ENCODE results near the gene SUMO3. TPM values are rescaled to one million over a fixed set of nuclear protein-coding genes. Genes with fewer than 3 reads are reported as not detected.

Gene SUMO3
- total and polyA plus RNA-seq, 2 experiments from 2014 or later = 90.8 to 103 TPM

DNA sequence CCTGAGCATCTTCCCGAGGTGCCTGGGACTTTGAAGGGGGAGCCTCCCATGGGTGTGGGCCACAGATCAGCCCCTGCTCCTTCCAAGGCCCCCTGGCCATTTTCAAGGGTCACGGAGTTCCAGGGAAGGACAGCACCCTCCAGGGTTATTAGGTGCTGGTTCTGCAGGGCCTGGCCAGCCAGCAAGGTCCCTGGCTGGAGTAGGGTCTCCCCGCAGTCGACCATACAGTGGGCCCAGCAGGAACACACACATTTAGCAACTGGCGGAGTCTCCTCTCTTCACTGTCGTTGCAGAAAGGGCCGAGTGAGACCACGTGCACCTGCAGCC, 17.7 kb upstream of the SUMO3 start:
- H3K4me1 ChIP-seq (ENCODE audit: insufficient read depth) = no peaks in the 10 kb centered on the region
- TF ChIP-seq REST (IDR thresholded peaks at IDR 0.05; ENCODE audit: unreplicated experiment) = no peak
- no peak for TF ChIP-seq ZNF114 (CRISPR knock-in tag; IDR thresholded peaks at IDR 0.05)
- no peak for TF ChIP-seq POLR2AphosphoS5 (IDR thresholded peaks at IDR 0.05; ENCODE audit: low read depth)
- TF ChIP-seq, protein P1, sequence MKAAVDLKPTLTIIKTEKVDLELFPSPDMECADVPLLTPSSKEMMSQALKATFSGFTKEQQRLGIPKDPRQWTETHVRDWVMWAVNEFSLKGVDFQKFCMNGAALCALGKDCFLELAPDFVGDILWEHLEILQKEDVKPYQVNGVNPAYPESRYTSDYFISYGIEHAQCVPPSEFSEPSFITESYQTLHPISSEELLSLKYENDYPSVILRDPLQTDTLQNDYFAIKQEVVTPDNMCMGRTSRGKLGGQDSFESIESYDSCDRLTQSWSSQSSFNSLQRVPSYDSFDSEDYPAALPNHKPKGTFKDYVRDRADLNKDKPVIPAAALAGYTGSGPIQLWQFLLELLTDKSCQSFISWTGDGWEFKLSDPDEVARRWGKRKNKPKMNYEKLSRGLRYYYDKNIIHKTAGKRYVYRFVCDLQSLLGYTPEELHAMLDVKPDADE (IDR thresholded peaks at IDR 0.05) = no peak
- no peak for TF ChIP-seq JUNB (IDR thresholded peaks at IDR 0.05; ENCODE audit: unreplicated experiment)
- no peak for TF ChIP-seq STAT1 (IDR thresholded peaks at IDR 0.05; ENCODE audit: unreplicated experiment)
- no peak for TF ChIP-seq NANOG (IDR thresholded peaks at IDR 0.05; ENCODE audit: borderline replicate concordance)
- TF ChIP-seq EZH2phosphoT487 (IDR thresholded peaks at IDR 0.05; ENCODE audit: unreplicated experiment) = no peak
- TF ChIP-seq CTCF (conservative IDR thresholded peaks at IDR 0.05; ENCODE audit: low read depth in 2 of 2) = no peak
- H2AFZ ChIP-seq = no peak overlapping the region
- no peaks in the 10 kb centered on the region for H3F3A ChIP-seq (replicated peaks; ENCODE audit: low read depth)
- no peaks in the 10 kb centered on the region for H3K9me2 ChIP-seq (ENCODE audit: insufficient read depth)
- Mint-ChIP-seq H3K27me3 (ENCODE audit: insufficient read depth, low read depth, poor library complexity) (peaks cover 6% of the 10 kb centered on the region), H3K36me3 (ENCODE audit: low read depth) (no peaks in the 10 kb centered on the region), H3K4me1 (peaks cover 4% of the 10 kb centered on the region), H3K9me3 (no peaks in the 10 kb centered on the region), H3K27ac (no peak overlapping the region), H3K4me3 (no peak overlapping the region)
- H3K36me3 ChIP-seq (ENCODE audit: insufficient read depth) = no peaks in the 10 kb centered on the region
- DNase-seq (ENCODE audit: low spot score) (no peak), ATAC-seq (no peak)
- no peak overlapping the region for H3K27ac ChIP-seq (ENCODE audit: low read depth)
- H3K4me2 ChIP-seq = no peak overlapping the region
- H4K20me1 ChIP-seq (replicated peaks; ENCODE audit: insufficient read depth) = no peaks in the 10 kb centered on the region
- no peak overlapping the region for H3K4me3 ChIP-seq
- no peaks in the 10 kb centered on the region for H3K79me2 ChIP-seq (replicated peaks; ENCODE audit: insufficient read depth)
- H3K27me3 ChIP-seq (ENCODE audit: insufficient read depth) = no peaks in the 10 kb centered on the region

DNA sequence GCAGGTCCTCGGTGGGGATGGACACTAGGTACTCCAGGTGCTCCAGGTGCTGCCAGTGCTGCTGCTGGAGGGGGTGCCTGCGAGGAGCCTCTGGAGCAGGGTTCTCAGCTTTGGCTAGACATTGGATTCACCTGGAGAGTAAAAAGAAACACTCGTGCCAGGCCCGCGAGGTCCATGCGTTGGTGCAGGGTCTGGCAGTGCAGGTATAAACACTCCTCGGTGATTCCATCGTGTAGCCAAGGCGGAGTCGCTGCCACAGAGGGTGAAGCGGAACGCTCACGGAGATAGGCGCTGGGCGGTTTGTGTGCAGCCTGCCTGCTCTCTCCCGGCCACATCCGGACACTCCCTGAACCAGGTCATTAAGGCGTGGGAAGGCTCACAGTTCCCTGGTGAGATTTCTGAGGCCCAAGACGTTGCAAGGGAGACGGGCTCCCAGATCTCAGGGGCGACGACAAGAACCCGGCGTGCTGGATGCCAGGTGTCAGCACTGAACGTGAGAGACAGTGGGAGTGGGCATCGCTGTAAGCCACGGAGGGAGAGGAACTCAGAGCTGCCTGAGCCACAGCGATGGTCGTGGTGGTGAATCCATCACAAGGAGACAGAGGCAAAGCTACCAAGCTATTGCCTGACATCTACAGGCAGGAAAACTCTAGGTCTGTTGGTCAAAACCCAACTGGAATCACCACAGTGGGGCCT, 17.2 kb upstream of the SUMO3 start:
- Histone ChIP-seq H3K4me2 (no peak overlapping the region), H3K9me2 (ENCODE audit: insufficient read depth) (no peaks in the 10 kb centered on the region), H3K27me3 (ENCODE audit: insufficient read depth) (no peaks in the 10 kb centered on the region), H3K79me2 (replicated peaks; ENCODE audit: insufficient read depth) (no peaks in the 10 kb centered on the region), H3K36me3 (ENCODE audit: insufficient read depth) (no peaks in the 10 kb centered on the region), H3K4me1 (ENCODE audit: insufficient read depth) (no peaks in the 10 kb centered on the region), H3F3A (replicated peaks; ENCODE audit: low read depth) (no peaks in the 10 kb centered on the region), H3K4me3 (no peak overlapping the region), H2AFZ (no peak overlapping the region), H3K27ac (ENCODE audit: low read depth) (no peak overlapping the region), H4K20me1 (replicated peaks; ENCODE audit: insufficient read depth) (no peaks in the 10 kb centered on the region)
- no peaks in the 10 kb centered on the region for H3K36me3 Mint-ChIP-seq (ENCODE audit: low read depth)
- H3K9me3 Mint-ChIP-seq = no peaks in the 10 kb centered on the region
- no peak overlapping the region for H3K27ac Mint-ChIP-seq
- no peak overlapping the region for H3K4me3 Mint-ChIP-seq
- peaks cover 6% of the 10 kb centered on the region for H3K27me3 Mint-ChIP-seq (ENCODE audit: insufficient read depth, low read depth, poor library complexity)
- peaks cover 4% of the 10 kb centered on the region for H3K4me1 Mint-ChIP-seq
- ATAC-seq = no peak
- DNase-seq (ENCODE audit: low spot score) = no peak
- TF ChIP-seq, protein P1 (IDR thresholded peaks at IDR 0.05) = no peak
- TF ChIP-seq CTCF (conservative IDR thresholded peaks at IDR 0.05; ENCODE audit: low read depth in 2 of 2) (no peak), EZH2phosphoT487 (IDR thresholded peaks at IDR 0.05; ENCODE audit: unreplicated experiment) (no peak), ZNF331 (CRISPR knock-in tag; IDR thresholded peaks at IDR 0.05; ENCODE audit: low read depth) (no peak), JUNB (IDR thresholded peaks at IDR 0.05; ENCODE audit: unreplicated experiment) (no peak), CREB1 (CRISPR knock-in tag; IDR thresholded peaks at IDR 0.05; ENCODE audit: low read depth) (no peak), STAT1 (IDR thresholded peaks at IDR 0.05; ENCODE audit: unreplicated experiment) (no peak), NANOG (IDR thresholded peaks at IDR 0.05; ENCODE audit: borderline replicate concordance) (no peak), EZH2 (IDR thresholded peaks at IDR 0.05; ENCODE audit: low read depth, unreplicated experiment) (no peak)
